K562 (cell line): ENCODE data around the gene DGCR6L. TPM values are rescaled to one million over a fixed set of nuclear protein-coding genes. Genes with fewer than 3 reads are reported as not detected.

Experiments used
- ATAC-seq: fragments of 200-7000 bp; cut with Tn5 transposase; 3 replicates; pipeline ENCODE4 v1.9.1; 2020; ENCODE audit warnings: moderate library complexity
- BruUV-seq: library from RNA; stranded (reverse); fragments of 400-500 nt; replicated peaks from 2 replicates; lab custom pipeline; 2021; lab: Mats Ljungman, UMichigan
- CTCF ChIA-PET: fragments of 300-600 bp; formaldehyde crosslinking; extraction: SDS; loops from one replicate; lab custom pipeline; 2021; ENCODE audit warnings: low intra/inter-chr PET ratio; lab: Yijun Ruan, JAX
- POLR2A ChIA-PET: fragments of 300-600, 350-650 bp; sonication (Branson Sonifier 250); formaldehyde crosslinking; extraction: SDS; loops from one replicate; lab custom pipeline; 2021; ENCODE audit warnings: antibody characterized with exemption, inconsistent platforms; lab: Yijun Ruan, JAX
- DNase-seq, 4 experiments: peaks; one replicate each; pipeline versions ENCODE4 v3.0.0 to v3.0.0-alpha.2; 2011 to 2018; ENCODE audit warnings: low spot score in 3 of 4, mixed read lengths in 3 of 4; ENCODE audit errors: extremely low read depth in 1 of 4
- FAIRE-seq: peaks from 2 replicates; lab custom pipeline; 2011; peaks lifted over from hg19 to GRCh38; lab: Jason Lieb, UNC
- H2AFZ ChIP-seq: 2 replicates; pipeline ENCODE4 v1.6.0; 2011; ENCODE audit warnings: low read depth, low read length, control low read depth, inconsistent platforms
- H3K27ac ChIP-seq: fragments of 200-600 bp; 3 replicates; pipeline ENCODE4 v1.8.0; 2011; ENCODE audit warnings: low read depth, mild to moderate bottlenecking, control low read depth, inconsistent platforms, low read length, moderate library complexity, mixed read lengths; ENCODE audit errors: extremely low read depth
- H3K27me3 ChIP-seq, 2 experiments: fragments of 300-600 bp in 1 of 2; 2 replicates in 1 of 2; 3 replicates in 1 of 2; pipeline versions ENCODE4 v1.6.0 to v1.8.0; 2011; ENCODE audit warnings: inconsistent platforms in 2 of 2, low read length in 2 of 2, mild to moderate bottlenecking in 1 of 2, mixed read lengths in 1 of 2, moderate library complexity in 1 of 2; ENCODE audit not compliant: control insufficient read depth in 2 of 2, insufficient read depth in 2 of 2
- H3K36me3 ChIP-seq: fragments of 300-600 bp; 3 replicates; pipeline ENCODE4 v1.8.0; 2011; ENCODE audit warnings: mild to moderate bottlenecking, low read length, inconsistent platforms; ENCODE audit not compliant: control insufficient read depth, insufficient read depth
- H3K4me1 ChIP-seq, 2 experiments: fragments of 200-600 bp in 1 of 2; replicated peaks in 1 of 2; 2 replicates in 1 of 2; 3 replicates in 1 of 2; pipeline versions ENCODE4 v1.5.1 to v1.8.0; 2011; ENCODE audit warnings: inconsistent platforms in 2 of 2, low read length in 2 of 2, mild to moderate bottlenecking in 1 of 2, mixed read lengths in 1 of 2, moderate library complexity in 1 of 2; ENCODE audit not compliant: control insufficient read depth in 2 of 2, insufficient read depth in 2 of 2
- H3K4me2 ChIP-seq: 2 replicates; pipeline ENCODE4 v1.6.1; 2011; ENCODE audit warnings: low read length, control low read depth, inconsistent platforms, mixed read lengths; ENCODE audit not compliant: insufficient read depth
- H3K4me3 ChIP-seq: fragments of 200-600 bp; sonication (generic), shearing (Covaris generic); 2 replicates; pipeline ENCODE4 v1.5.1; 2016; ENCODE audit warnings: control low read depth, inconsistent platforms
- H3K79me2 ChIP-seq: fragments of 200-600 bp; 3 replicates; pipeline ENCODE4 v1.8.0; 2011; ENCODE audit warnings: low read length, inconsistent platforms; ENCODE audit not compliant: control insufficient read depth, insufficient read depth
- H3K9ac ChIP-seq, 2 experiments: 2 replicates each; pipeline versions ENCODE4 v1.6.0 to v1.6.1; 2011; ENCODE audit warnings: low read depth in 2 of 2, low read length in 2 of 2, control low read depth in 1 of 2, inconsistent platforms in 1 of 2, mild to moderate bottlenecking in 1 of 2, mixed read lengths in 1 of 2; ENCODE audit not compliant: insufficient read depth in 1 of 2
- H3K9me1 ChIP-seq: one replicate; pipeline ENCODE4 v1.6.0; 2011; ENCODE audit warnings: inconsistent platforms, mild to moderate bottlenecking, low read length, moderate library complexity; ENCODE audit not compliant: control insufficient read depth, insufficient read depth
- H3K9me3 ChIP-seq: replicated peaks from 2 replicates; pipeline ENCODE4 v1.5.1; 2011; ENCODE audit warnings: low read depth, low read length, inconsistent platforms; ENCODE audit not compliant: control insufficient read depth, insufficient read depth
- H4K20me1 ChIP-seq: replicated peaks from 2 replicates; pipeline ENCODE4 v1.6.1; 2011; ENCODE audit warnings: low read length, inconsistent platforms, mixed read lengths; ENCODE audit not compliant: control insufficient read depth, insufficient read depth
- ASH1L ChIP-seq: fragments of 450-650 bp; IDR thresholded peaks from 2 replicates; pipeline ENCODE4 v1.6.1; 2018; ENCODE audit warnings: borderline replicate concordance, mild to moderate bottlenecking, low read depth; ENCODE audit not compliant: partially characterized antibody
- COPS2 ChIP-seq: fragments of 450-650 bp; conservative IDR thresholded peaks from 2 replicates; pipeline ENCODE4 v1.6.1; 2016; ENCODE audit warnings: mild to moderate bottlenecking, moderate library complexity
- PTTG1 ChIP-seq: fragments of 450-650 bp; IDR thresholded peaks from 2 replicates; pipeline ENCODE4 v1.6.1; 2016; ENCODE audit warnings: low read depth, mild to moderate bottlenecking, missing genetic modification characterization, missing compliant biosample characterization
- STAG1 ChIP-seq: sonication (generic); formaldehyde crosslinking; IDR thresholded peaks from 2 replicates; pipeline ENCODE4 v1.5.0; 2020; ENCODE audit warnings: missing genetic modification reagents, borderline replicate concordance
- ZBTB1 ChIP-seq: sonication (generic); formaldehyde crosslinking; IDR thresholded peaks from 2 replicates; pipeline ENCODE4 v1.8.1; 2023; ENCODE audit warnings: missing genetic modification reagents, low read depth, mild to moderate bottlenecking, borderline replicate concordance
- ZC3H4 ChIP-seq: sonication (generic); formaldehyde crosslinking; IDR thresholded peaks from 2 replicates; pipeline ENCODE4 v1.9.0; 2021; ENCODE audit warnings: missing genetic modification reagents, borderline replicate concordance
- WGBS: fragments of 100-300 bp; shearing (Covaris generic); methylation state at CpG from one replicate; pipeline ENCODE4 v1.1.6; 2016; ENCODE audit warnings: low coverage, mixed read lengths; ENCODE audit not compliant: insufficient coverage; ENCODE audit errors: missing lambda C conversion rate; 5-methylcytosine and 5-hydroxymethylcytosine counted together
- in situ Hi-C: fragments of 300-500 bp; cut with MboI; formaldehyde crosslinking; loops from 4 replicates; pipeline ENCODE4 v1.15.0; 2018; ENCODE audit warnings: inconsistent platforms, mixed read lengths
- intact Hi-C: fragments of 100-400 bp; cut with micrococcal nuclease; formaldehyde crosslinking; loops from 2 replicates; pipeline ENCODE4 v1.14.2; 2022
- polyA plus RNA-seq, 8 experiments: library from polyadenylated mRNA; depleted of rRNA in 4 of 8; stranded (reverse) in 5 of 8; unstranded in 3 of 8; fragments of >200 nt; fragmentation: Nextera tagmentation in 2 of 8; fragmentation: Illumina TruSeq in 1 of 8; extraction: Ambion mirVana in 2 of 8; extraction: Trizol in 1 of 8; gene quantifications; 2 replicates each; pipeline versions ENCODE4 v1.2.1 to v1.2.3, GENCODE V29; 2011 to 2014; ENCODE audit warnings: inconsistent platforms in 1 of 8, missing spikeins in 1 of 8
- total RNA-seq, 7 experiments: library from RNA; depleted of rRNA in 6 of 7; stranded (reverse); fragments of >200 nt in 6 of 7; fragmentation: Illumina TruSeq in 2 of 7; extraction: Trizol in 2 of 7; gene quantifications; 2 replicates each; pipeline versions ENCODE4 v1.2.1 to v1.2.3, GENCODE V29; 2011 to 2021; ENCODE audit warnings: low replicate concordance in 1 of 7

DGCR6L gene
- total and polyA plus RNA-seq, 9 of the 15 experiments (the other 6 are each of a cell fraction or from before 2014, with no cell fraction given), result 3.6 to 151 (median 51.0) TPM

DNA sequence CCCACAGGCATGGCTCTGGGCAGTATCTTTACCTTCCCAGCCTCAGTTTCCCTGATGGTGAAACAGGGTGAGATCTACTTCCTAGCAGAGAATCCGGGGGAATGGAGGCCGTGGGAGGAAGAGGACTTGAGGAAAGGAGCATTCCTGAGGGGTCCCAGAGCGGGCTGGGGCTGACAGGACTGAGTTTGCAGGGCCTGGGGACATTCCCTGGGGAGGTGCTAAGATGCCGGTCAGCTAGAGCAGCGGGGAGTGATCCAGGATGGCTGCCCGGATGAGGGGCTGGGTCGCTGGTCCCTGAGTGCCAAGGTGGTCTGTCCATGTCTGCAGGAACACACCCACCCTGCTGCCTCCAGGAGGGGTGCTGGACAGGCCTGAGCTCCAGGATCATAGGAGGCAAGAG is 43.4 kb downstream of the DGCR6L start:
- POLR2A ChIA-PET, result interaction anchor here (0.6 to 1.4 kb wide), 4 partner anchors 8 to 119 kb away, joined by 3 read pairs; no protein-coding TSS in a partner anchor
- peak; percentile 58 for TF ChIP-seq STAG1 (CRISPR knock-in tag)
- TF ChIP-seq PTTG1 (tag), result no peak
- TF ChIP-seq COPS2, result no peak
- TF ChIP-seq ZC3H4, result 0 out of 2 replicates have a peak, but pooled peaks have one; percentile 53
- TF ChIP-seq ASH1L, result no peak
- 0 out of 2 replicates have a peak, but pooled peaks have one; percentile 45 for TF ChIP-seq ZBTB1 (CRISPR knock-in tag)
- no peak overlapping the region for H2AFZ ChIP-seq
- H3K27me3 ChIP-seq, result peaks cover 51 to 88% of the 10 kb centered on the region in 2 experiments; a peak in 4 of 5 replicates
- no TSS peak for BruUV-seq
- intact Hi-C loops (no loop called here), in situ Hi-C loops (no loop called here)
- H3K9me3 ChIP-seq, result no peaks in the 10 kb centered on the region
- H3K9ac ChIP-seq, result peak overlapping the region in 1 of 2 experiments; percentile 62; a peak in 2 of 4 replicates
- no peaks in the 10 kb centered on the region for H3K9me1 ChIP-seq
- H3K4me3 ChIP-seq, result no peak overlapping the region
- H3K79me2 ChIP-seq, result no peaks in the 10 kb centered on the region
- DNase-seq (no peak), ATAC-seq (no peak), FAIRE-seq (no peak)
- H3K36me3 ChIP-seq, result no peaks in the 10 kb centered on the region
- CTCF ChIA-PET, result no interaction called here
- no peak overlapping the region for H3K27ac ChIP-seq
- H4K20me1 ChIP-seq, result peaks cover 17% of the 10 kb centered on the region; the same call in 1 of the 2 replicates
- under 1% methylated on average over 7 of the region's 7 CpGs for WGBS
- no peak overlapping the region for H3K4me2 ChIP-seq
- peaks cover 0 to 38% of the 10 kb centered on the region in 2 experiments; a peak in 3 of 5 replicates for H3K4me1 ChIP-seq
